Iris pigment epithelial cell (primary cell): ENCODE measurements around the gene SSRP1.
A peak's percentile ranks its signal among the peaks of the same experiment; 100 is the strongest.

ENCODE experiments used
- DNase-seq: peaks from one replicate; pipeline ENCODE4 v3.0.0-alpha.2; 2011; ENCODE audit warnings: low read depth

The SSRP1 gene

DNA sequence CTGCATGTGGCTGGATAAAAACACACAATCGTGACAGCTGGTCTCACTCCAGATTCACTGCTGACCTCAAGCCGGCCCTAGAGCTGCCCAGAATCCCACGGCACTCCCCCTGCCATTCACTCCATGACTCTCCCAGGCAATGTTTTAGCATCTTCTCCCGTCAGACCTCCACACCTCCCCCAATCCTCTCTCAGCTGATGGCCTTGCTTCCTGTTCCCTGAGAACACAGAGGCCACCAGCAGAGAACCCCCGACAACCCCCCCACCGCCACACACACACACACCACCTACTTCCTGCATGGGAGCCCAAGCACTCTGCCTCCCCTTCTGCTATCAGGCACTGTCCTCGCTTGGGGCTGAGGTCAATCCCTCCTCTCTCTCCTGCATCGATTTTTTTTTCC lies 20.2 kb downstream of the SSRP1 start:
- DNase-seq = peak; percentile 56

DNA sequence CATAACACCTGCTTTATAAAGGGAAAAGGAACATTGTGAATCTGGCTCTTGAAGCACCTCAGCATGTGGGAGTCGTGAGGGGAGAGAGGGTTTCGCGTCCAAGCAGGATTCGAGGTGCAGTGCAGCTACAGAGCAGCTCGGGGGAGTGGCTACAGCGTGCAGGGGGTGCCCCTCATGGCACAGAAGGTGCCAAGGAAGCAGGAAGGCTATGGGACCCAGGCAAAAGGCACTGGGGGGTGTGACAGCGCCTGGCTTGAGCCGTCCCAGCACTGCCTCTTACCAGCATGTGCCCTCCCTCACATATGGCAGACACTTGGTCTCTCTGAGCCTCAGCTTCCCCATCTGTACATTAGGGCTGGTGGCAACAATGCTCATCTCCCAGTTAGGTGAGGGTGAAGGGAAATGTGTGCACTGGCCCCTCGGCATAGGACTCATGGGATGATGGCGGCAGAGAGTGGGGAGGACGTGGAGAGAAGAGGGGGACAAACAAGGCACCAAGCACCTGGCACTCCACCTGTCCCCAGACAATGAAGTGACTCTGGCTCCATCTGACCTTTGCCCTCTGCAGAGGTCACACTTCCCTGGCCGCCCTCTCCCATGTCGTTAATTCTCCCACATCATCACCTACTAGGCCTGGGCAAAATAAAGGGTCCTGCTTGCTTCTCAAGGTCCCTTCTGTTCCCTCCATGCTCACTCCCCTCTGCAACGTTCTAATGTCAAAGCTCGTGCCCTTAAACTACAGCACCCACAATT lies 21.3 kb downstream of the SSRP1 start:
- no peak for DNase-seq

DNA sequence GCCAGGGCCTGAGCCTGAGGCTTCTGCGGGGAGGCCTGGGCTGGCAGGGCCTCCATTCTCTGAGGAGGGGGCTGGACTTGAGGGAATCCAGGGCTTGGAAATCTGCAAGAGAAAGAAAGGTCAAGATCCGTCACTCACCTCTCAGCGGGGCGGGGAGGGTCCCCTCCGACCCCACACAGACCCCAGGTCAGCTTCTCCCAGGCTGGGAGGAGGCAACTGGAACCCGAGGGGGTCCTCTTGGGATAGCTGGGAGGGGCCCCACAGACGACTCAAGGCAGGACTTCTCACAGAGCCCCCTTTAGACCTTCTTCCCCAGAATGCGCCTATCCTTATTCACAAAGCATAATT lies 21.9 kb downstream of the SSRP1 start:
- DNase-seq = no peak

DNA sequence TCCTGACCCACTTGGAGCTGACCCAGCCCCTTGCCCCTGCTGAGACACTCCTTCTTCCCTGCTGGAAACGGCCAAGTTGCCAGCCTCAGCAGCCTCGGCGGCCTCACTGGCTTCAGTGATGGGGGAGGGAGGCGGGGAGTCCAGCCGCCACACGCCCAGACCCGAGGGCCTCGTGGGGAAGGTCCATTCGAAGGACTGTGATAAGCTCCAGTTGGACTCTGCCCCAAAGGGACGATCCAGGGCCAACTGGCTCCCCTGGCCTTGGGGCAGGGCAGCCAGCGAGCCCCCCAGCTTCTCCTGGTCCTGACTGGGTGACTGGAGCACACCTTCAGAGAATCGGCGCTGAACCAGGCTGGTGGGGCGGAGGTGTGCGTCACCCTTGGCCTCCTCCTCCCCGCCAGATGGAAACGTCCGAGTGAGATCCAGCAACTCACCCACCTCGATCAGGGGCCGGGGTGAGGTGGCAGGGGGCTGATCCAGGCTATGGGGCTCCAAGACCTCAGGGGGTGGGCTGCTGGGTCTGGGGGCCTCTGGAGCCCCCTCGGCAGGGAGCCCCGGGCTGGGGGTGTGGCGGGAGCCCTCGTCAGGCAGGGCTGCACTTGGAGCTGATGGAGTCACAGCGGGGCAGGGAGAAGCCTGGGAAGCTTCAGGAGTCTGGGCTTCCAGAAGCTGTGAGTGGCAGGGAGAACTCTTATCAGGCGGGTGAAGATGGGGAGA lies 22.5 kb downstream of the SSRP1 start:
- DNase-seq = no peak

DNA sequence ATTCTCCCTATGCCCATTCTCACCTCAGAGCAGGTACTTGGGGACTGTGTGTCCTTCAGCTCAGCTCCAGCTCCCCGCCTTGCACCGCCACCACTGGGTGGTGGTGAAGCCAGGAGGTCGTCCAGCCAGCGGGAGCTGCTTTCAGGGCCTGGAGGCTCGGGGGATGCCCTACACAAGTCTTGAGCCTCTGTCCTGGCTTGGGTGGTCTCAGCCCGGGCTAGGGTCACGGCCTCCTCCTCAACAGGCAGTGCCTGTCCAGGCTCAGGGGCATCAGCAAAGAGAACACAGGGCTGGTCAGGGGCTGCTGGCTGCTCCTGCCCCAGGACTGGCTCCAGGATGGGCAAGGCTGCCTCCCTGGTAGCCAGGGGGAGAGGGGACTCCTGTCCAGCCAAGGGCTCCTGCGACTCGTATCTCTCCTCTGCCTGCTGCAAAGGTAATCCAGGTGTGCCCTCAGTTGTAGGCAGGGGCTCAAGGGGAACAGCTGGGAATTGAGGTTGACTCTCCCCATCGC lies 23.1 kb downstream of the SSRP1 start:
- no peak for DNase-seq

DNA sequence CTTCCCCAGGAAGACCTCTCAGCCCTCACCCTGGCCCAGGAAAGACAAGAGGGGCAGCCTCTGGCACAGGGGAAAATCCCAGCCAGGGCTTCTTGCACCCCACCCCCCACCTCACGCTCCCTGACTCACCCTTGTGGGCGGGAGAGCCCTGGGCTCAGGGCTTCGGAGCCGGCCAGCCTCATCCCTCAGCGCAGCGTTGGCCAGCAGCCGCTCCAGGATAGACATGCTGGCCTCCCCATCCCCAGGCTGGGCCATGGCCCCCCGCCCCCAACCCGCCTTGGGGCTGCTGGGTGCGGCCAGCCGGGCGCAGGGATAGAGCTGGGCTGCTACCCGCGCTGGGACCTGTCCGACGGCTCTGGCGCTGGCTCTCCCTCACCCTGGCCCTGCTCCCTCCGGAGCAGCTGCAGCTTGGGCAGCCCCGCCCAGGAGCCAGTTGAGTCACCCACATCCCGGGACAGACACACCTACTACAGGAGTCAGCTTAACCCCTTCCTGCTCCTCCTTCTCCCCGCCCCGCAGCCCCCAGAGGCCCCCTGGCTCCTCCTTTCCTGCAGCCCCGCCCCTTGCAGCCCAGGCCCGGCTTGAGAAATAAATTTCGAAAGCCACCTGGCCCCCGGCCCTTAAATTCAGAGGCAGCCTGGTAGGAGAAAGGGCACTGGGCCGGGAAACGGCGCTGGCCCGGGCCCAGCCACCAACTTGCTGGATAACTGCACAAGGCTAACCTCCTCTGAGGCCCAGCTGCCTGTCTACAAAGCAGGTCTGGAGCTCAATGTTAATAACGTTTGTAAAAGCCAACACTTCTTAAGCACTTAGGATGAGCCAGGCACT lies 24.4 kb downstream of the SSRP1 start:
- DNase-seq = peak; percentile 98

DNA sequence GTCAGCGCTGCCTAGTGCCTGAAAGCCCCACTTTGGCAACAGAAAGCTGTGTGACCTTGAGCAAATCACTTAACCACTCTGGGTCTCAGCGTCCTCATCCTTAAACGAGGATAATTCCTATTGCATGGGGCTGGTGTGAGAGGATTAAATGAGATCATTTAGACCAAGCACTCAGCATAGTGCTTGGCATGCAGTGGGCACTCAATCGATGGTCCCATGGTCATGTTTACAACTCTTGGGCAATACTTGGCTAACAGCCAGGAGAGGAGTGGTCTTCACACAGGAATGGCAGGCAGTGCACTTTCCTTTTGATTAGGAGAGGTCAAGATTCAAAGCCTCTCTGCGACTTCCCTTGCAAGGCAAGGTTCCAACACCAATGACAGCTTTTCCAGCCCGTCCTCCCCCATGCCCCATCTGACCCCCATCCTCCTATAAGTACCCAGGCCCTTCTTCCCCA lies 25.0 kb downstream of the SSRP1 start:
- DNase-seq = no peak

DNA sequence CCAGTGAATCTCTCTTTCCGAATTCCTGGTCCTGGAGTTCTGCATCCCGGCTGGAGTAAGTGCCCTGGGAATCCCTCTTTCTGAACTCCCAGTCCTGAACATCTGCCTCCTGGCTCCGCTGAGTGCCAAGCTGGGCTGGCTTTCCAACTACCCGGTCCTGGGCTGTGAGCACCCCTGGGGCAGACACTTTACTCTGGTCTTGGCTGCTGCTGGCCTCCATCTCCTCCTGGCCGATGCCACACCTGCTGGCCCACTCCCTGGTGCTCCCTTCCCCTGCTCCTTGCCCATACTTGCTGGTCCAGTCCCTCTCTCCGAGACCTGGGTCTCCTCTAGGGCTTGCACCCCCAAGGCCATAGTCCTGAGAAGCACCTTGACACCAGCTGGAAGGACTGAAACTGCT lies 25.6 kb downstream of the SSRP1 start:
- no peak for DNase-seq

DNA sequence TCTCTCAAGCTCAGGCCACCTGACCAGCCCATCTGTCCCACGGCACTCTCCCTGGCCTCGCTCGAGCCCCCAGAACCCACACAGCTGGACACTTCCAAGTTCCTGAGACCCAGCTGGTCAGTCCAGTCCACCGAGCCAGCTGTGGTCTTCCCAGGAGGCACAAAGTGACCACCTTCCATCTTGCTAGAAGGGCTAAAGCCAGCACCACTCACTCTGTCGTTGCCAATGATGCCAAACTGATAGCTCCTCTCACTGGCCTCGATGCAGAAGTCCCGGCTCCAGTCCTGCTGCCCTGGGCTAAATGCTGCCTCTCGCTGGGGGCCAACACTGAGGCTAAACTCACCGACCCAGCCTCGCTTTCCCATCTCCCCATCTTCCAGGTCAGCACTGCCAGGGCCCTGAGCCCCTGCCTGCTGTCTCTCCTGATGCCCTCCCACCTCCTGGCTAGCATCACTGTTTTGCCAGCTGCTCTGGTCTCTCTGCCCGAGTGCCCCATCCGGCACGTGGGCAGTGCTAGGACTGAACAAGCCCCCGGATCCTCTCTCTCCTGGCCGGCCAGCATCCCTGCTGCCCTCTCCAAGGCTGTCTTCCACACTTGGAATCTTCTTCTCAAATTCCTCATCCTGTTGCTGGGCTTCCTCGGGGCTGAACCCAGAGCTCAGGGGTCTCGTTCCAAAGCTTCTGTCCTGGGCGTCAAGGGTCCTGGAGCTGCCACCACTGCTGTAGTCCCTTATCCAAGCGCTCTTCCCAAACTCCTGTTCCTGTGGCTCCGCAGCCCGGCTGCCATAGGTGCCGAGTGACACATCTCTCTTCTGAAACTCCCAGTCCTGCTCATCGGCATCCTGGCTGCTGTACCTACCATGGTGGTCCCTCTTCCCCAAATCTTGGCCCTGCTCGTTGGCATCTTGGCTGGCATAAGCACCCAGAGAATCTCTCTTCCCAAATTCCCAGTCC lies 26.3 kb downstream of the SSRP1 start:
- no peak for DNase-seq

DNA sequence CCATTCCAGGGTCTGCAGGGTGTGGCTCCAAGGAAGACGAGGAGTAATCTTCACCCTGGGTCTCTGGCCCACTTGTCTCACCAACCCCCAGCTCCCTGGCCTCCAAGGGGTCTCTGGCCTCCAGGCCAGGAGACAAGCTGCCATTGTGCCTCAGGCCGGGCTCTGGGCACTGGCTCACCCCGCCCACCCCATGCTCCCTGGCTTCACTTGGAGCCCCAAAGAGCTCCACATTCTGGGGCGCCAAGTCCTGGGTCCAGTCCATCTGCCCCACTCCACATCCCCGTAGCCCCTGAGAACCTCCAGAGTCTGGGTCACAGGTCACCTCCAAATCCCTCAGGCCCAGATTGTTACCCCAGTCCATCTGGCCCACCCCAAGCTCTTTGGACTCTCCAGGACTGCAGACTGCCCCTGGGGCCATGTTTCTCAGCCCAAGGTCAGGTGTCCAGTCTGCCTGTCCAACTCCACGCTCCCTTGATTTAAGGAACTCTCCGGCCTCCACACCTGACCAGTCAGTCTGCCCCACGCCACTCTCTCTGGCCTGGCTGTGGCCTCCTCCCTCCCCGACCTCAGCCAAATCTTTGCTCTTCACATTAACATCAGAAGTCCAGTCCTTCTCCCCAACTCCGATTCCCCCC lies 27.1 kb downstream of the SSRP1 start:
- DNase-seq = no peak

DNA sequence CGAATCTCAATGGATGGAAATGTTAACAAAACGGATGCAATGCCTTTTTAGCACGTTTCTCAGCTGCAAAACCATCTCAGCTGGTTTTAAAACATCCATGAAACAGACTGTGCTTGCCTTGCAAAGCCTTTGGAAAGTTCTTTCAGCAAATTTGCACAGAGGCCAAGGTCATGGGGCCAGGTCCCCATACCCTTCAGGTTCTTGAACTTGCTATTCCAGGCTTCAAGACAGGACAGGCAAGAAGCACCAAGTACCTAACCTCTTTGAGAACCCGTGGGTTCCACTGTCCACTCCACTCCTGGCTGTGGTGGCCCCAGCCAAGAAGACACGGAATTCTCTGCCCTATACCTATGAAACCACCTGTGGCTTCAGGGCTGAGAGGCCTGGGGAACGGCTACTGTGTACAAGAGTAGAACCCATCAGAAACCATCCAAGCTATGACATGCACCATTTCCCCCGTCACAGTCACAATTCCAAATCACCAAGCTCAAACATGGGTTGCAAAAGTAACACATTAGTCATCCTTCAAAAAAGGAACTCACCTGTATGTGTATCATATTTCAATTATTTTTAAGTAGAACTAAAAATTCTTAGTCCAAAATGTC lies 27.9 kb downstream of the SSRP1 start:
- DNase-seq = no peak

DNA sequence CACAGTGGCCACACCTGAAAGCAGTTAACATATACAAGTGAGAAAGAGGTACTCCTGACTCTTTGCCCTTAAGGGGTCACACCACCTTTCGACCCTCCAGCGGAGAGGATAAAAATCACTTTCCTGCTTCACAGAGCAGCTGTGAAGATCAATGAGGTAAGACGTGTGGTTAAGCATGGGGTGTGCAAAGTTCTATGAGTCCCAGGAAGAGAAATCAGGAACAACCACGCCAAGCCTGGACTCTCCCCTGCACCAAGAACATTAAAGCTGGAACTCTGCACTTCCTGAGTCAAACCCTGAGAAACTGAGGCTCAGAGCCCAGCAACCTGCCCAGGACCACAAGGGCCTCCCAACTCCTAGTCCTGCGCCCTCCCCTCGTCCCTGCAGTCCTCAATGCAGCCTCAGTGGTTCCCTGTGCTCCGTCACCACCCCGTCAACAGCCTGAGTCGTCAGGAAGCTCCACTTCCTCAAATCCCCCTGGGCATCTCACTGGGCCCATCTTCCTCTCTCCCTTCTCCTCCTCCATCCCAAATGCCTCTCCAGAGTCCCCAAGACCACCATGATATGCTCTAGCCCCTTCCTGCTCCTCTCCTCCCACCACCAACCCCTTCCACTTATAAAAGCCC lies 28.6 kb downstream of the SSRP1 start:
- DNase-seq = no peak

DNA sequence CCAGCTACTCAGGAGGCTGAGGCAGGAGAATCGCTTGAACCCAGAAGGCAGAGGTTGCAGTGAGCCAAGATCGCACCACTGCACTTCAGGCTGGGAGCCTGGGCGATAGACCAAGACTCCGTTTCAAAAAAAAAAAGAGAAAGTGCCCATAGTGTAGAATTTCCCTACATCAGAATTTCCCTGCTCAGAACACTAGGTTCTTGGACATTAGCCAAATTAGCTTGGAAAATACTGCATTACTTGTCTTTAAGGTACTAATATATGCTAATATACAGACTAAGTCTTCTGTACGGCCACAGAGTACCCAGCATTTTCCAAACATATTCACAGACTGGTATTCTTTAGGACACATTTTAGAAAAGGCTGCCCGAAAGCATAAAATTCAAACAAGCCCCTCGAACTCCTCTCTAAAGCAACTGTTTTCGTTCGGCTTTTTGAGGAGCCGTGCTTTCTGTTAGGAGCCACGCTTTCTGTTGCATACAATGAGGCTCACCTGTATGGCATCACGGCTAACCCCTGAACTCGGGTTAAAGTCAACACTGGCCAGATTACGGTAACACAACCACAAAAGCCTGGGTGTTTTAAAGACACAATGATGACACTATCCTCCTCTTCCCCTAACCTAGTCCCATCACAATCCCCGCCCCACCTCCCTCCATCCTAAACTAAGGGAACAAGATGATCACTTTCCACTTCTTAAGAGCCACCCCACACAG lies 29.4 kb downstream of the SSRP1 start:
- DNase-seq = peak; percentile 59

DNA sequence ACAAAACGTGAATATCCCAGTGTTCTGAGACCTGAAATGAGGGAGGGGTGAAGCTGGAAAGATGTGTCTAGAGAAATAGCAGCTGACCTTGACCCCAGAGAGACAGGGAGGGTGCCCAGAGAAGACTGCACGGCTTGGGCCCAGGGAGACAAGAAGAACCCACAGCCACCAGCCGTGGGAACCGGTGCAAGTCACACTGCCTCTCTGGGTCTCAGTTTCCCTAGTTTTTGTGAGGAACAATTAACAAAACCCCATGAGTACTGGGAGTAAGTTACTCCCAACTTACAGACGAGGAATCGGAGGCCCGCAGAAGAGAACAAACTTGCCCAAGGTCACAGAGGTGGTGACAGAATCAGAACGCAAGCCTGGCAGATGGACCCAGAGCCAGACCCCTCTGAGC lies 30.2 kb downstream of the SSRP1 start:
- no peak for DNase-seq

DNA sequence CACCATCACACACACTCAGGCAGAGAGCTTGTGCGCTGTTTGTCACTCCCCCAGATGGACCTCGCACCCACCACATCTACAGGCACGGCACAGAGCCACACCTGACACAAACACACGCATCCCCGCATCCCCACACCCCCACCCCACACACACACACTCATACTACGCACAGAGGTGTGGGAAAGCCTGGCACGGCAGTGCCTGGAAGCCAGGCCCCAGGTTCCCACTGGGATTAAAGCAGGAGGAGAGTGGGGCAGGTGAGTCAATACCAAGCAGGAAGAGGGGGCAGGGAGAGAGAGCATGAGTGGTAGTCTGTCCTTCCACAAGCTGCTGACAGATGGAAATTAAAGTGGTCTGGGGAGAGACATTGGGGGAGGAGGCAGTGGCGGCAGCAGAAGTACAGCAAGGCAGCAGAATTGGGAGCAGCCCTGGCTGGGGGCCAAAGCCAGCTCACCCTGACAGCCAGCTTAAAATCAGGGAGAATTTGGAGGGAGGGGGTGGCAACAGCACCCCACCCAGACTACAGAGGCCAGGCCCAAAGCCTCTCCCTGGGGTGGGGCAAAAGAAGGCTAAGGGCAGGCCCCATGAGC lies 31.6 kb downstream of the SSRP1 start:
- DNase-seq = no peak

DNA sequence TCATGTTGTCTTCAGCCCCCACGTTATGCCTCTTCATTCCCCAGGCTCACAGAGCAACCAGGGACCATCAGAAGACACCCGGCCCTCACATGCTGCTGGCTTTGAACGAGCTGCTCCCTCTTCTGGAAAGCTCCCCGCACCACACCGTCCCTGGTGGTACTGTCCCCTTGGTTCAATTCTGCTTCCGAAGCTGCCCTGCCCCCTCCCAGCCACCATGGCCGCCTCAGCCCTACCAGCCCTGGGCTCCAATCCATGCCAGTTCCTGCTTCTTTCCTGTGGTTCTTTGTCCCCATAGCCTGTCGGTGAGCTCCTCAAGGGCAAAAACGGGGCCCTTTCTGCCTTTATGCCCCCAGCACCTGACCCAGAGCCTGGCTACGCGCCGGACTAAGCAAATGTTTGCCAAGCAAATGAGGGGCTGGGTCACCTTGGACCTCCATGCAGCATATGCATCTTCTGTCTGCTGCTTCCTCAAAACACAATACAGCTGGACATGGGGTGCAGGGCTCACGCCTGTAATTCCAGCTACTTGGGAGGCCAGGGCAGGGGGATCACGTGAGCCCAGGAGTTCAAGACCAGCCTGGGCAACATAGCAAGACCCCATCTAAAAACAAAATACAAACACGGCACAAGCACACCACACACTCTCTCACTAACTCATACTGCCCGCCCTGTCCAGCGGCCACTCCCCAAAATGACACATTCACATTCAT lies 32.3 kb downstream of the SSRP1 start:
- DNase-seq = no peak

DNA sequence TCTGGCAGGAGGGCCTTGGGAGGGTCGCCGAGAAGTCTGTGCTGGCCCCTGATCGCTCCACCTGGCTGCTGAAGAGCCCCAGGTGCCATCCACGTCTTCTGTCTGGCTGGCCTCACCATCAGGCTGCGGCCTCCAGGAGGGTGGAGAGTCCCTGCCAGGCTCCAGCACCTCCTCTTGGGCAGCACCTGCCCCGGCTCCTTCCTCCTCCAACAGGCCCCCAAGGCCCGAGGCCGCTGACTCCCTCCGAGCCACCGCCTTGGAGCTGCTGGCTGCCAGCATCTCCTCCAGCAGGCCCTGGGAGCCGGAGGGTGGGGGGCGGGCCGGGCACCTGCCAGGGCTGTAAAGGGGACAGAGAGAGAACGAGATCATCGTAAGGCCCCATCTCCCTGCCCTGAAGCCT lies 33.2 kb downstream of the SSRP1 start:
- no peak for DNase-seq

DNA sequence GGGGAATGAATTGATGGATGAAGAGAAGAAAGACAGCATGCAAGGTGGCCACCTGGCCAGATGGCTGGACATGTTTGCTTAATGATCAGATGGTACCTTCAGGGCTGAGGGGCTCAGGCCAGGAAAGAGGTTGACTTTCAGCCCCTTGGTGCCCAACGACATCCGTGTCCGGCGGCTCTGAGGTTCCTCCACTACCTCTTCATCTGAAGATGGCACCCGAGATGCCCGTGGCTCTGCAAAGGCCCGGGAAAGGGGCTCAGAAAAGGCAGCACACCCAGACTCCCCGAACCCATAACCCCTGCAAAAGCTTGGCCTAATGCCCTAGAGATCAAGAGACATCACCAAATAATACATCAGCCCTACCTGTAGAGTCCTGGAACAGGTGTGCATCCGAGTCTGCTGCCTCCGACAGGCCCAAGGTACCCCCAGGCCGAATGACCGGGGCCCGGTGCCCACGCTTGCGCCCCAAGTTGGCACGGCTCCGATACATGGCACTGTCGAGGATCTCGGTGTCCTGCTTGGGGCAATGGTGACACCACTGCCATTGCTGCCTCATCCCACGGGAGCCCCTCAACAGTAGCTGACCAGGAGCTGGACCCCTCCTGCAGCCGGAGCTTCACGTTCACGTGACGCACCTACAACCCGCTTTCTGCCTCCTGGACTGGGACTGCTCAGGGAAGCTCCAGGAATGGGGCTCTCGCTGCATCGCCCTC lies 33.8 kb downstream of the SSRP1 start:
- no peak for DNase-seq
